Glomerular visceral epithelial cell (primary cell): ENCODE results near the gene GNMT.

ENCODE experiments used
- DNase-seq: peaks from one replicate; pipeline ENCODE4 v3.0.0-alpha.2; 2016; ENCODE audit errors: extremely low spot score

The GNMT gene

DNA sequence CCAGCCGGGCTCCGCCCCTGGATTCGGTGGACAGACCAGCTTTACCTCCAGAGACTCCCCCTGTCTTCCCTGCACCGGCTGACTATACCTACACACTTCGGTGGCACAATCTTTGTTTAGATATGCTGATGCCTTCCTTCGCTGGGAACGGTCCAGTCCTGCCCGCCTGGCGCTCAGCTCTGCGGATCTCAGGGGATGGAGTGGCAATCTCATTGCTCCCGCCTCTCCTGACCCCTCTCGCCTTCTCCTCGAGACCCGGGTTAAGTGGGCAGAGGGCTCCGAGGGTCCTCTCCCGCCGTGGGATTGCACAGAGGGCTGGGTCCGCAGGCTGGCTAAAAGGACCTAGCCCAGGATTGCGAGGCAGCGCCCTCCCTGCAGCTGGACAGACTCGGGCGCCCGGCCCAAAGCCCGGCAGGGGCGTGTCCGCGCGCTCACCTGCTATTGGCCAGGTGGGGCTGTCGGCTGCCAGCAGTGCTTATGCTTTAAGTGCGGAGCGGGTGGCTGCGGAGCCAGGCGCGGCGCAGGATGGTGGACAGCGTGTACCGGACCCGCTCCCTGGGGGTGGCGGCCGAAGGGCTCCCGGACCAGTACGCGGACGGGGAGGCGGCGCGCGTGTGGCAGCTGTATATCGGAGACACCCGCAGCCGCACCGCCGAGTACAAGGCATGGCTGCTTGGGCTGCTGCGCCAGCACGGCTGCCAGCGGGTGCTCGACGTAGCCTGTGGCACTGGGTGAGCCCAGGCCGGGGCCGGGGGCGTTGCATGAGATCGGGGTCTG lies at the start of gene GNMT:
Gene GNMT (plus strand): TSS at position 512 of the 777 bp plus-strand sequence. CDS start 14 bp downstream, at position 526.
- DNase-seq: peak; percentile 29

DNA sequence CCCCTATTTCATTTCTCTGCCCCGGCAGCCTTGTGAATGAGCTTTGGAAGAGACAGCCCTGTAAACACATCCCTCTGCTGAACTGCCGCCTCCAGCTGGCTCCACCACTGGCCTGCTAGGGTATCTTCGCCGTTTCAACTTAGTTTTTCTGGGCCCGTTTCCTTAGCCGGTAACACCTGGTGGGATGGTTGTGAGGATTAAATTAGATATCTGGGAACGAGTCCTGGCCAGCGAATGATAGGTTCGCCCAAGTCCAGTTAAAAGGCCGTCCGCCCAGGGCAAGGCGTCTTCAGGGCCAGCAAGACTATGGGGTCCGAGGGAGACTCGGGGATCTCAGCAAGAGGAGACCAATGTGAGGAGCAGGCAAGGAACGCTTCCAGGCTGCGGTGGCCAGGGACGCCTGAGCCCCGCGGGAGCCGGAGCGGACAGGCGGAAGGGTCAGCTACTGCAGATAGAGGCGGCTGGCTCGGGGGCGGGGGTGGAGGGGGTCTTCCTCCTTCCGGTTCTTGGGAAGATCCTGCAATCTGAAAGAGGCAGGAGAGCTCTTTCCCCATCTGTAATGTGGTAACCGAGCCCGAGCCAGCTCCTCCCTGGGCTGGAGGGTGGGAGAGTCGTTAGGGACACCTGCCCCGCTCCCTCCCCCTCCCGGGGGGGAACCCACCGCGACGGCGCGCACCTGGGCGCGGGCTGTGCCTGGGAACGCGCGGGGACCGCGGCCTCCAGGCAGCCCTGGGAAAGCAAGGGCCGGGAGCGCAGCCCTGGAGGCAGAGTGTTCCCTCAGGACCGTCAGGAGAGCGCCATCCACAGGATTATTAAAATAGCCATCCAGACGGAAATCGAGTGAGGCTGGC lies 49.2 kb upstream of the GNMT start:
- no peak for DNase-seq

DNA sequence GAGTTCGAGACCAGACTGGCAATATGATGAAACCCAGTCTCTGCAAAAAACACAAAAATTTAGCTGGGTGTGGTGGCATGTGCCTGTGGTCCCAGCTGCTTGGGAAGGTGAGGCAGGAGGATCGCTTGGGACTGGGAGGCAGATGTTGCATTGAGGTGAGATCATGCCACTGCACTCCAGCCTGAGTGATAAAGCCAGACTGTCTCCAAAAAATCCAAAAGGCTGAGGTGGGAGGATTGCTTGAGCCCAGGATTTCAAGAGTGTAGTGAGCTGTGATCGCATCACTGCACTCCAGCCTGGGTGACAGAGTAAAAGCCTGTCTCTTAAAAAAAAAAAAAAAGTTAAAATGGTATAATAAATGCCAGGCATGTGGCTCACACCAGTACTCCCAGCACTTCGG lies 46.0 kb upstream of the GNMT start:
- DNase-seq: peak; percentile 35

DNA sequence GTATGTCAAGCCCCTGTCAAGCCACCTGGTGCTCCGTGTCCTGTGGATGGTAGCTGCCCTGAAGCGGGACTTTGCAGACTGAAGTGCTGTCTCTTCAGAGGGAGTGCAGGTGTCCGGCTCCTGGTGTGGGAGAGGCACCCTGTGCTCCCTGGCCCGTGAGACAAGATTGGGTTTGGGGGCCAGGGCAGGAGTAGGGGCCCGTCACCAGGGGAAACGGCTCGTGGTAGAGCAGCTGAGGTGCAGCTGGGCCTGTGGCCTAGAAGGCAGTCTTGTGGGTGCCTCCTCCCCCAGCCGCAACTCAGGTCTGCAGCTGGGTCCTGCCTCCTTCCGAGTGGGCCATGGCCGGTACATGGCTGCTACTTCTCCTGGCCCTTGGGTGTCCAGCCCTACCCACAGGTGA lies 44.8 kb upstream of the GNMT start, which contains the start of gene PTCRA:
Gene PTCRA (plus strand): TSS at position 322 of the 400 bp plus-strand sequence. CDS start 17 bp downstream, at position 339.
- no peak for DNase-seq

DNA sequence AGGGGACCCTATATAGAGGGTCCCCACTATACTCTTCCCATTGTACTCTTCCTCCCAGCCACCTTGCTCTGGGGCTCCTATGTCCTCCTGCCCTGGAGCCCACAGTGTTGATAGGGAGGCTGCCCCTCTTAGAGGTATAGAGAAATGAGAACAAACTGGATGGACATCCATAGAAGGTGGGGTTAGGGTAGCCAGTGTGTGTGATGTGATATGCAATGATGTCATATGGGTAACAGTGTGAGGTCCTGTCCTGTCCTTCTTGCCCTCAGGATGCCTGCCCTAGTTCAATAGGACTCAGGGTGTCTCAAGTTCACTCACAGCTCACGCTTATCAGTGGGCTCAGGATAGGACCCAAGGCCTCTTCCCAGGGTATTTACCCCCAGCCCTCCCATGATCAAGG lies 44.3 kb upstream of the GNMT start:
- no peak for DNase-seq

DNA sequence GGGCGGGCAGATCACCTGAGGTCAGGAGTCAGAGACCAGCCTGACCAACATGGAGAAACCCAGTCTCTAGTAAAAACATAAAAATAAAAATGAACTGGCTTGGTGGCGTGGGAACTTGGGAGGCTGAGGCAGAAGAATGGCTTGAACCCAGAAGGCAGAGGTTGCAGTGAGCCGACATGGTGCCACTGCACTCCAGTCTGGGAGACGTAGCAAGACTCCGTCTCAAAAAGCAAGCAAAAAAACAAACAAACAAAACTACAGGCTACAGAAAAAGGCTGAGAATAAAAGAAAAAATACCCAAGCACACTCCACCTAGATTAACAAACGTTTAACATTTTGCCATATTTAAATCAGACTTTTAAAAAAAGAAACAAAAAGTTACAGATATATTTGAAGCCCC lies 38.8 kb upstream of the GNMT start:
- no peak for DNase-seq

DNA sequence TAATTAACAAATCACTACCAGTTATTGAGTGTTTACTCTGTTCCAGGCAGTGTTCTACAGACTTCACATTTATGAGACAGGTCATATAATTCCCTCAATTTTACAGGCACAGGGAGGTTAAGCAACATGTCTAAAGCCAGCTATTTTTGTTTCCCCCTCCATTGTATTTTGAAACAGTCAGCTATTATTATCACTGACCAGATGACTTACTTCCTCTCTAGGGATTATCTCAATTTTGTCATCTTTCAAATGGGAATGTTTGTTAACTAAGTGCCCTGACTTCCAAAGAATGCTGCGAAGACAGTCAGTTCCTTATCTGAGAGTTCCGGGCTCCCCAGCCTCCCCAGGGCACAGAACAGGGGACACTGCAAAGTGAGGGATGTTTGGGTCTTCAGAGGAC lies 36.9 kb upstream of the GNMT start:
- no peak for DNase-seq

DNA sequence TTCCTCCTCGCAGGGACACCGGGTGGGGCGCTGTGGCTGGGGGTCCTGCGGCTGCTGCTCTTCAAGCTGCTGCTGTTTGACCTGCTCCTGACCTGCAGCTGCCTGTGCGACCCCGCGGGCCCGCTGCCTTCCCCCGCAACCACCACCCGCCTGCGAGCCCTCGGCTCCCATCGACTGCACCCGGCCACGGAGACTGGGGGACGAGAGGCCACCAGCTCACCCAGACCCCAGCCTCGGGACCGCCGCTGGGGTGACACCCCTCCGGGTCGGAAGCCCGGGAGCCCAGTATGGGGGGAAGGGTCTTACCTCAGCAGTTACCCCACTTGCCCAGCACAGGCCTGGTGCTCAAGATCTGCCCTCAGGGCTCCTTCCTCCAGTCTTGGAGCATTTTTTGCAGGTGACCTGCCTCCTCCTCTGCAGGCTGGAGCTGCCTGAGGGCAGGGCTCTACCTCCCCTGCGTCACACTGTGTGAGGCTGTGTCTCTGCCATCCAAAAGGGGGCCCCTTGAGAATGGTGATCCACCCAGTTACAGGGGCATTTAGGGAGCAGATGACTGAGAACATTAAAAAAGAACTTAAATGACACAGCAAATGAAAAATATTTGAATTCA lies 35.2 kb upstream of the GNMT start:
- DNase-seq: no peak

DNA sequence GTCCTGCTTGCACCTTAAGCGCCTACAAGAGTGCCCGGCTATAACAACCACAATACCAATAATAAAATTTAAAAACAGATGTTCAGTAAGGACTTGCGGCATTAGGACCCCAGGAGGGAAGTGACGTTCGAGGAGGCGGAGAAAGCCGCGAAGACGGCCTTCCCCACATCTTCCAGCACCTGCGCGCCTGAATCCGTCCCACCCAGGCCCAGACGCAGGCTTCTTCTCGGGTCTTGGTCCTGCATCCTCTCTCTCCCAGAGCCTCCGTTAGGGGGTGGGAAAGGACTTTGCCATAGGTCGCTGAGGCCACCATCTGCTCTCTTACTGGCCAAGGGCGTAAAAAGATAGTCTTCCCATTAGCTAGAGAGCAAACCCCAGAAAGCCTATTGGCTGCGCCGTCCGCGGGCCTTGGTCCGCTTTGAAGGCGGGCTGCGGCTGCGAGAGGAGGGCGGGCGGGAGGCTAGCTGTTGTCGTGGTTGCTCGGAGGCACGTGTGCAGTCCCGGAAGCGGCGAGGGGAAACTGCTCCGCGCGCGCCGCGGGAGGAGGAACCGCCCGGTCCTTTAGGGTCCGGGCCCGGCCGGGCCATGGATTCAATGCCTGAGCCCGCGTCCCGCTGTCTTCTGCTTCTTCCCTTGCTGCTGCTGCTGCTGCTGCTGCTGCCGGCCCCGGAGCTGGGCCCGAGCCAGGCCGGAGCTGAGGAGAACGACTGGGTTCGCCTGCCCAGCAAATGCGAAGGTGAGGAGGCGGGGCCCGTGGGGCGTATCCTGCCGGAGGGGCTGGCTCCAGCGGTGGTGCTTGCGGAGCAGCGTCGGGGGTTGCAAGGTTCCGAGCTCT lies 31.4 kb upstream of the GNMT start, which contains the start of gene CNPY3:
Gene CNPY3 (plus strand): TSS at position 495 of the 835 bp plus-strand sequence. CDS start 91 bp downstream, at position 586.
- DNase-seq: peak; percentile 99

DNA sequence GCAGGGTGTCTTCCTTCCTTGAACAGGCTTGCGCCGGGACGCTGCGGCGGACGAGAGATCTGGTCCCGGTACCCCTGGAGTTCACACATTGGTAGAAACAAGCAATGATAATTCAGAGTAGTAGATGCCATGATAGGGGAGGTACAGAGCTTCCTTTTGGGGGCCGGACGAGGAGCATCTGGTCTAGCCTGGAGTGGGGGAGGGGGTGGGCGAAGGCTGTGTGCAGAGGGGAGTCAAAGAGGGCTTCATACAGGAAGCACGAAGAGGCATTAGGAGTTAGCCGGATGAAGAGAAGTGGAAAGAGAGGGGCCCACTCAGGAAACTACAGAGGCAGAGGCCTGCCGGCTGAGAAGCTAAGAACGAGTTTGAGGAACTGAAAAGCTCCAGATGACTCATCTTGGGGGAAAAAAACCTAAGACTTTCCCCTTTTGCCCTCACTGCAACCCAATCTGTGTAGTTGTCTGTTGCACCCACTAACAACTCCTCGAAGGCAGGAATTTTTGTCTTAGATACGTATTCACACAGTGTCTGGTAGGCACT lies 30.7 kb upstream of the GNMT start:
- DNase-seq: peak; percentile 69

DNA sequence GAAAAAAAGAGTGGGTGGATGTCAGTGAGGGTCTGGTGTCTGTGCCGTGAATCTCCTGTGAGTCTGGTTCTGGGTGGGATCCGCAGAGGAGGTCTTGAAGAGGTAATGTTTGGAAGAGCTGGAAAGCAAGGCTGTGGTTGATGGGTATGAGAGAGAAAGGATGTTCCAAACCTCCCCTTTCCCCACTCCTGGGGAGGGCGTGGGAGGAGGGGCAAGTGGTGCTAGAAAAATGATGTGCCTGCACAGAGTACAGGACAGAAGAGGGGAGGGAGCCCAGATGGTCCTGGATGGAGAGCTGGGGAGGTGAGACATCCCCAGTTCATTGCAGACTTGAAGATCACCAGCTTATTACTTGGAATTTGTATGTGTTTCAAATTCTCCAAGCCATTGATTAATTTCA lies 28.1 kb upstream of the GNMT start:
- DNase-seq: no peak

DNA sequence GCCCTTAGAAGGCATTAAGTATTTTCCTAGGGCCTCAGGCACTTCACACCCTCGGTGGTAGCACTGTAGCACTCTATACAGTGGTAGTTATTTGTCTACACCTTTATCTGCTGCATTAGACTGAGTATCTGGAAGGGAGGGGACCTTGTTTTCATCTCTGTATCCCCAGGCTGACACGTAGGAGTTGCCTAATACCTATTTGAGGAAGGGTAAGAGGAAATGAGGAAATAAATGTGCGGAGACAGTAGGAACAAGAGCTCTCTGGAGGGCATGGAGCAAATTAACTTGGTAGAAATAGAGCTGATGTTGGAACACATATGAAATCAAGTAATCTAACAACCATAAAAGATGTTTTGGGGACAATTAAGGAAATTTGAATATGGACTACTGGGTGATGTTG lies 27.3 kb upstream of the GNMT start:
- no peak for DNase-seq

DNA sequence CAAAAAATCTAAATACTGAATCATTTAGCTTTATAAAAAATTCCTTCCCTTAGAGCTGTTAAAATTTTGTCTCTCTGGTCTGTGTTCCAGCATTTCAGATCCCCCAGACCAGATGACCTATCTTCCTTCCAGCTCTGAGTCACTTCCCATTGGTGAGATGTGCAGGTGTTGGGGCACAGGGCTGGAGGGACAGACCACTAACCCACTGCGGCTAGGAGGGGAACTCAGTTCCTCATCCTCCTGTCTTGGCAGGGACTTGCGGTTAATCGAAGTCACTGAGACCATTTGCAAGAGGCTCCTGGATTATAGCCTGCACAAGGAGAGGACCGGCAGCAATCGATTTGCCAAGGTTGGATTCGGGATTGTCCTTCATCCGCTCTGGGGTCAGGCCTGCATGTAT lies 25.2 kb upstream of the GNMT start:
- DNase-seq: no peak

DNA sequence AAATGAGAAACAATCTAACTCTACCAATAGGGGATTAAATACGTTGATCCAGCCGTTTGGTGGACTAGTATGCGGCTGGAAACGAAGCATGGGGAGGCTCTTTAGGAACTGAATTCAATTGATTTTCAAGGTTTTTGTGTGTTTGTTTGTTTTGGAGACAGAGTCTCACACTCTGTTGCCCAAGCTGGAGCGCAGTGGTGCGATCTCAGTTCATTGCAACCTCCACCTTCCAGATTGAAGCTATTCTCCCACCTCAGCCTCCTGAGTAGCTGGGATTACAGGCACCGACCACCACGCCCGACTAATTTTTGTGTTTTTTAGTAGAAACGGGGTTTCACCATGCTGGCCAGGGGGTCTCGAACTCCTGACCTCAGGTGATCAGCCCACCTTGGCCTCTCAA lies 24.2 kb upstream of the GNMT start:
- DNase-seq: no peak

DNA sequence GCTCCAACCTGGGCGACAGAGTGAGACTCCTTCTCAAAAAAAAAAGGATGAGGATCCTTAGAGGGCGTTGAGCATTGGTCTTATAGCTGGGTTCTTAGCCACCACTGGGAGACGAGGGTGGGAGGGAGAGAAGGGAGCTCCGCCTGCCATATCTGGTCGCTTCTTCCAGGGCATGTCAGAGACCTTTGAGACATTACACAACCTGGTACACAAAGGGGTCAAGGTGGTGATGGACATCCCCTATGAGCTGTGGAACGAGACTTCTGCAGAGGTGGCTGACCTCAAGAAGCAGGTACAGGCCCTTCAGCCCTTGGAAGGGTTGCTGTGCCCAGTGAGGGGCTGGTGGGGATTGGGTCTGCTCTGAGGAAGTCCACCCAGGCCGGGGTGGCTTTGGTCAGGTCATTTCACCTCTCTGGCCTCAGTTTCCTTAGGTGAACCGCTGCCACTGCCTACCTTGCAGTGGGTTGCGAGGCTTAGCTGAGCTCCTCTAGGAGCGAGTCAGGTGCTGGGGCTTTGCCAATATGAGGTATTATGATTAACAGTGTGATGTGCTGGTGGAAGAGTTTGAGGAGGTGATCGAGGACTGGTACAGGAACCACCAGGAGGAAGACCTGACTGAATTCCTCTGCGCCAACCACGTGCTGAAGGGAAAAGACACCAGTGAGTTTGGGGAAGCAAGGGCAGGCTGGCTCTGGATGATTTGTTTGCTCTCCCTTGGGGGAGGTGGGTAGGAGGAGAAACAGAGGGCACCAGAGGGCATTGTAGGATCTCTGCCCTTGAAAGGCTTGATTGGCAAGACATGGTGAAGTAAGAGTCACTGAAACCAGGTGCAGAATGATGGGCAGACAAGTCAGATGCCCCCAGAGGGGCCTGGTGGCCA lies 22.8 kb upstream of the GNMT start:
- DNase-seq: peak; percentile 30

DNA sequence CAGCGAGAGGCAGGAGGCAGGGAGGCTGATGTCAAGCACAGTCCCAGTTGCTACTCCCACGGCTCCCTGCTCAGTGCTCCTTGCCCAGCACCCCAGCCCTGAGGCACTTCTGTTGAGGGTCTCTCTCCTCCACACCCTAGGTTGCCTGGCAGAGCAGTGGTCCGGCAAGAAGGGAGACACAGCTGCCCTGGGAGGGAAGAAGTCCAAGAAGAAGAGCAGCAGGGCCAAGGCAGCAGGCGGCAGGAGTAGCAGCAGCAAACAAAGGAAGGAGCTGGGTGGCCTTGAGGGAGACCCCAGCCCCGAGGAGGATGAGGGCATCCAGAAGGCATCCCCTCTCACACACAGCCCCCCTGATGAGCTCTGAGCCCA lies 22.1 kb upstream of the GNMT start:
- DNase-seq: no peak

DNA sequence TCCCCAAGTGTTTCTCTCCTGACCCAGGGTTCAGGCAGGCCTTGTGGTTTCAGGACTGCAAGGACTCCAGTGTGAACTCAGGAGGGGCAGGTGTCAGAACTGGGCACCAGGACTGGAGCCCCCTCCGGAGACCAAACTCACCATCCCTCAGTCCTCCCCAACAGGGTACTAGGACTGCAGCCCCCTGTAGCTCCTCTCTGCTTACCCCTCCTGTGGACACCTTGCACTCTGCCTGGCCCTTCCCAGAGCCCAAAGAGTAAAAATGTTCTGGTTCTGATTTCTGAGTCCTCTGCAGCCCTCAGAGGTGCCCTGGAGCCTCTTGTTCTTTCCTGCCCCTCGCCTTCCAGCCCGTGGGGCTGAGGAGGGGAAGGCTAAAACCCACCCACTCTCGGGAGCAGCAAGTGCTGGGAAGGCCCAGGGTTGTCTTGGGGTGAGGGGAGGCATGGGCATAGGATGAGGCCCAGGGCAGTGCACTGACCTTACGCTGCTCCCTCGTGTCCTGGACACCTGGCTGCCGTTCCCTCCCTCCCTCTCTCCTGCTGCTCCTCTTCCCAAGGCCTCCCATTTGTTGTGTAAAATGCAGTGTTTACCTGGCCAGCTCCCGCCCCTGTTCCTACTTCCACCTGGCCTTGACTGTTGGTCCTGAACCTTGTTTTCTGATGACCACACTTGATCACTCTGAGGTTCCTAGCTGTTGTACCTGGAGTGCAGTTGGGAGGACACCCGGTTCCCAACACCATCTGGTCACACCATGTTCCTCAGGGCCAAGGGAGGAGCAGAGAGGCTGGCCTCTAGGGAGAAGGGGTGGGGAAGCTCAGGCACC lies 21.4 kb upstream of the GNMT start:
- no peak for DNase-seq

DNA sequence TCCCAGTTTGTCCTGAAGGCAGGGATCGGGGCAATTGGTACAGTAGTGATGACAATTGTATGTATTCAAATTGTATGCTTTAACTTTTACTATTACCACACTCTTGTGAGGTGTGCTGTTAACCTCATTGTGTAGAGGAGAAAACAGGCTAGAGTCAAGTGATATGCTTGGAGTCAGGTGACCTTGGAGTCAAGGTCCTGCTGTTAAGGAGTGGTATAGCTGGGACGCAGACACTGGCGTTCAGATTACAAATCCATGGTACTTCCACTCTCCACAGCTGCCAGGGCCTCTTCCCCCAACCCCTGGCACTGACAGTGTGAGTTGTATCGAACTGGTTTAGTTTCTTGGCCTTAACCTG lies 20.8 kb upstream of the GNMT start:
- DNase-seq: no peak

DNA sequence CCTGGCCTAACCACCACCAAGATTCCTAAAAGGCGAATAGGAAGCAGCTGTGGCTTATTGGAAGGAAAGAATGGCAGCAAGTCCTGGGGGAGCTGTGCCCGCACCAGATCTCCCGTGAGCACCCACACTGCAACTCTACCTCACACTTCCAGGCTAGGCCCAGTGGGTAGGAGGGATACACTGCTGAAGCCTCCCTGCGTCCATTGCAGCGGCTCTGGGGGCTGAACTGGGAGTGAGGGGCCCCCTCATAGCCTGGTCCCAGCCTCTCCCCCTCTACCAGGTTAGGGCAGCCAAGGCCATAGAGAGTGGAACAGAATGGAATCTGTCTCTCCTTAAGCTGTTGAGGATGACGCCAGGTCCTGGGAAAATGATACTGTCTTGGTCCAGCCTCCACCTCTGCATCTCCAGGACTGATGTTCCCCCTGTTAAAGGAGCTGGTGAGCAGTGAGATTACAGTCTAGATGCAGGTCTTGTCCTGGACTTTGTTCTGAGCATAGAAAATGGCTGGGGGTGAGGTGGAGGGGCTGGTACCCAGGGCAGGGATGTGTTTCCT lies 20.0 kb upstream of the GNMT start:
- DNase-seq: no peak
